ENCODE results near the gene ISOC1. TPM values are rescaled to one million over a fixed set of nuclear protein-coding genes. Genes with fewer than 3 reads are reported as not detected.

Gene ISOC1
- total RNA-seq, 4 donors from 2014 or later: 18.1 to 45.1 (median 26.2) TPM

GRCh38 chr5:129078247-129078646 lies 16.3 kb upstream of the ISOC1 start:
- WGBS, 2 donors: 57 to 65% methylated on average over 1 of the region's 1 CpG
- intact Hi-C loops (cut with DNase I): no loop called here
- Histone ChIP-seq H3K9me3 (no peaks in the 10 kb centered on the region), H3K4me3 (replicated peaks in 1 of 3) (no peak overlapping the region), H3K27ac (no peak overlapping the region), H3K36me3 (no peaks in the 10 kb centered on the region), H3K27me3 (no peaks in the 10 kb centered on the region), H3K4me1 (no peaks in the 10 kb centered on the region)
- no peak for TF ChIP-seq CTCF (IDR thresholded peaks at IDR 0.05)
- no peak for TF ChIP-seq POLR2A (IDR thresholded peaks at IDR 0.05)
- DNase-seq: no peak

DNA sequence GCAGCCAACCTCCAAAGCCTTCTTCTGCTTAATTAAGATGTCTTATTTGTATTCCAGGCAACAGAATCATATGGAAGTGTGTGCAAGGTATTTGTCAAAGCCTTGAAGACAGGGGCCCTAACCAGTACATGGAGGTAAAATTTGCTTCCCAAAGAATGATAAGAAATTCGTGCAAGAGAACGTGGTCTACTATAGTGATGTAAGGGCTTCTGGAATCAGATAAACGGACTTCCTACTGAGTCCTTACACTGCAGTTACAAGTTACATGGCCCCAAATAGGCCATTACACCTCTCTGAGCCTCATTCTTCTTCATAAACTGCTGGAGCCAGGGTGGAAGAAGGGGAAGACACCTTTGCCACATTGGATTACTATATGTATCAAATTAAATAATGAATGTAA lies 15.9 kb upstream of the ISOC1 start:
- Histone ChIP-seq H3K4me3 (replicated peaks in 1 of 3) (no peak overlapping the region), H3K27me3 (no peaks in the 10 kb centered on the region), H3K9me3 (no peaks in the 10 kb centered on the region), H3K27ac (no peak overlapping the region), H3K4me1 (no peaks in the 10 kb centered on the region), H3K36me3 (no peaks in the 10 kb centered on the region)
- TF ChIP-seq CTCF (IDR thresholded peaks at IDR 0.05) (no peak), POLR2A (IDR thresholded peaks at IDR 0.05) (no peak)
- WGBS, 2 donors: 67 to 81% methylated on average over 3 of the region's 3 CpGs
- DNase-seq: no peak
- intact Hi-C loops (cut with DNase I): no loop called here

DNA sequence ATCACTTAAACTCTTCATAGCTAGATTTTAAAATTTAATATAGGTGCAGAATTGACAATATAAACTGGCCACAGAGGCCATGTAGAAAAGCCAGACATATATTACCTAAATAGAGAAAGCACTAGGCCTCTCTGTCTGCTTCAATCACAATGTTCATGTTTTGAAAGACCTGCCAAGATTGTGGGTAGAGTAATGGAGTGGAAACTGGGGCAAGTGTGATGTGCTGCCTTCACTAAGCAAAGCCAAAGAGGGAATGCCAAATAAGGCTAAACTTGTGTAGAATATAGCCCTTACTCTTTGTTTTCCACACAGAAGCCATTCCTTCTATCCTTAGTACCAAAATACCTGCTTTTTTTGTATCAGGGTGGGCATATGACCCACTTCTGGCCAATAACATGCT lies 15.1 kb upstream of the ISOC1 start:
- no peaks in the 10 kb centered on the region for H3K27me3 ChIP-seq
- no peaks in the 10 kb centered on the region for H3K9me3 ChIP-seq
- no peak for TF ChIP-seq POLR2A (IDR thresholded peaks at IDR 0.05)
- no peak for TF ChIP-seq CTCF (IDR thresholded peaks at IDR 0.05)
- no peaks in the 10 kb centered on the region for H3K36me3 ChIP-seq
- H3K4me1 ChIP-seq: no peaks in the 10 kb centered on the region
- no peak overlapping the region for H3K27ac ChIP-seq
- intact Hi-C loops (cut with DNase I): no loop called here
- no peak overlapping the region for H3K4me3 ChIP-seq (replicated peaks in 1 of 3)
- DNase-seq: no peak

DNA sequence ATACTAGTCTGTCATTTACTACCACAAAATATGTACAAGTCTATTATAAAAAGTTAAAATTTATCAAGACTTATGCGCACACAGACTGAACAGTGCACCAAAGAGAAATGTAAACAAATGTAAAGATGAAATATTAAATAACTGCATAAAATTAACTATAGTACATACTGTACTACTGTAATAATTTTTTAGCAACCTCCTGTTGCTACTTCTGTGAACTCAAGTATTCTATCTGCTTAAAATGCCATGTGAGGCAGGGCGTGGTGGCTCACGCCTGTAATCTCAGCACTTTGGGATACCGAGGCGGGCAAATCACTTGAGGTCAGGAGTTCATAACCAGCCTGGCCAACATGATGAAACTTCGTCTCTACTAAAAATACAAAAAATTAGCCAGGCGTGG lies 13.8 kb upstream of the ISOC1 start:
- Histone ChIP-seq H3K9me3 (no peaks in the 10 kb centered on the region), H3K27me3 (no peaks in the 10 kb centered on the region), H3K36me3 (no peaks in the 10 kb centered on the region), H3K4me3 (replicated peaks in 1 of 3) (no peak overlapping the region), H3K4me1 (no peaks in the 10 kb centered on the region), H3K27ac (no peak overlapping the region)
- WGBS, 2 donors: 91 to 96% methylated on average over 7 of the region's 7 CpGs
- TF ChIP-seq CTCF (IDR thresholded peaks at IDR 0.05) (no peak), POLR2A (IDR thresholded peaks at IDR 0.05) (no peak)
- intact Hi-C loops (cut with DNase I): no loop called here
- no peak for DNase-seq

- H3K4me1 ChIP-seq: no peaks in the 10 kb centered on the region
- no peak for DNase-seq
- TF ChIP-seq POLR2A (IDR thresholded peaks at IDR 0.05): no peak
- TF ChIP-seq CTCF (IDR thresholded peaks at IDR 0.05): no peak
- no peak overlapping the region for H3K4me3 ChIP-seq (replicated peaks in 1 of 3)
- H3K9me3 ChIP-seq: no peaks in the 10 kb centered on the region
- H3K27me3 ChIP-seq: no peaks in the 10 kb centered on the region
- WGBS, 2 donors: 84 to 90% methylated on average over 6 of the region's 6 CpGs
- H3K36me3 ChIP-seq: no peaks in the 10 kb centered on the region
- intact Hi-C loops (cut with DNase I): no loop called here
- no peak overlapping the region for H3K27ac ChIP-seq
Observed at GRCh38 chr5:129082225-129083136, 12.1 kb upstream of the ISOC1 start.
